ENCODE measurements around the gene PTPRM.

GRCh38 chr18:7614042-7614441, 46.9 kb downstream of the PTPRM start:
- TF ChIP-seq, protein P1, sequence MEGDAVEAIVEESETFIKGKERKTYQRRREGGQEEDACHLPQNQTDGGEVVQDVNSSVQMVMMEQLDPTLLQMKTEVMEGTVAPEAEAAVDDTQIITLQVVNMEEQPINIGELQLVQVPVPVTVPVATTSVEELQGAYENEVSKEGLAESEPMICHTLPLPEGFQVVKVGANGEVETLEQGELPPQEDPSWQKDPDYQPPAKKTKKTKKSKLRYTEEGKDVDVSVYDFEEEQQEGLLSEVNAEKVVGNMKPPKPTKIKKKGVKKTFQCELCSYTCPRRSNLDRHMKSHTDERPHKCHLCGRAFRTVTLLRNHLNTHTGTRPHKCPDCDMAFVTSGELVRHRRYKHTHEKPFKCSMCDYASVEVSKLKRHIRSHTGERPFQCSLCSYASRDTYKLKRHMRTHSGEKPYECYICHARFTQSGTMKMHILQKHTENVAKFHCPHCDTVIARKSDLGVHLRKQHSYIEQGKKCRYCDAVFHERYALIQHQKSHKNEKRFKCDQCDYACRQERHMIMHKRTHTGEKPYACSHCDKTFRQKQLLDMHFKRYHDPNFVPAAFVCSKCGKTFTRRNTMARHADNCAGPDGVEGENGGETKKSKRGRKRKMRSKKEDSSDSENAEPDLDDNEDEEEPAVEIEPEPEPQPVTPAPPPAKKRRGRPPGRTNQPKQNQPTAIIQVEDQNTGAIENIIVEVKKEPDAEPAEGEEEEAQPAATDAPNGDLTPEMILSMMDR (IDR thresholded peaks at IDR 0.05; ENCODE audit: poor library complexity, severe bottlenecking) = no peak
- no peak for TF ChIP-seq TAF1 (IDR thresholded peaks at IDR 0.05; ENCODE audit: low read depth)
- no peak for TF ChIP-seq EZH2 (IDR thresholded peaks at IDR 0.05; ENCODE audit: borderline replicate concordance, insufficient read depth, low read length, poor library complexity, severe bottlenecking)
- no peak for TF ChIP-seq POLR2AphosphoS5 (IDR thresholded peaks at IDR 0.05)
- TF ChIP-seq RAD21 (conservative IDR thresholded peaks at IDR 0.05) = no peak
- TF ChIP-seq EP300 (conservative IDR thresholded peaks at IDR 0.05; ENCODE audit: poor library complexity, severe bottlenecking) = no peak
- TF ChIP-seq, protein P2, sequence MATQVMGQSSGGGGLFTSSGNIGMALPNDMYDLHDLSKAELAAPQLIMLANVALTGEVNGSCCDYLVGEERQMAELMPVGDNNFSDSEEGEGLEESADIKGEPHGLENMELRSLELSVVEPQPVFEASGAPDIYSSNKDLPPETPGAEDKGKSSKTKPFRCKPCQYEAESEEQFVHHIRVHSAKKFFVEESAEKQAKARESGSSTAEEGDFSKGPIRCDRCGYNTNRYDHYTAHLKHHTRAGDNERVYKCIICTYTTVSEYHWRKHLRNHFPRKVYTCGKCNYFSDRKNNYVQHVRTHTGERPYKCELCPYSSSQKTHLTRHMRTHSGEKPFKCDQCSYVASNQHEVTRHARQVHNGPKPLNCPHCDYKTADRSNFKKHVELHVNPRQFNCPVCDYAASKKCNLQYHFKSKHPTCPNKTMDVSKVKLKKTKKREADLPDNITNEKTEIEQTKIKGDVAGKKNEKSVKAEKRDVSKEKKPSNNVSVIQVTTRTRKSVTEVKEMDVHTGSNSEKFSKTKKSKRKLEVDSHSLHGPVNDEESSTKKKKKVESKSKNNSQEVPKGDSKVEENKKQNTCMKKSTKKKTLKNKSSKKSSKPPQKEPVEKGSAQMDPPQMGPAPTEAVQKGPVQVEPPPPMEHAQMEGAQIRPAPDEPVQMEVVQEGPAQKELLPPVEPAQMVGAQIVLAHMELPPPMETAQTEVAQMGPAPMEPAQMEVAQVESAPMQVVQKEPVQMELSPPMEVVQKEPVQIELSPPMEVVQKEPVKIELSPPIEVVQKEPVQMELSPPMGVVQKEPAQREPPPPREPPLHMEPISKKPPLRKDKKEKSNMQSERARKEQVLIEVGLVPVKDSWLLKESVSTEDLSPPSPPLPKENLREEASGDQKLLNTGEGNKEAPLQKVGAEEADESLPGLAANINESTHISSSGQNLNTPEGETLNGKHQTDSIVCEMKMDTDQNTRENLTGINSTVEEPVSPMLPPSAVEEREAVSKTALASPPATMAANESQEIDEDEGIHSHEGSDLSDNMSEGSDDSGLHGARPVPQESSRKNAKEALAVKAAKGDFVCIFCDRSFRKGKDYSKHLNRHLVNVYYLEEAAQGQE (IDR thresholded peaks at IDR 0.05; ENCODE audit: borderline replicate concordance) = no peak
